GM18907 (cell line): ENCODE results near the gene SUPT4H1.

Source experiments
- ATAC-seq: cut with Tn5 transposase; IDR thresholded peaks from one replicate; pipeline ENCODE4 v1.9.1; 2021; ENCODE audit warnings: mild to moderate bottlenecking, moderate library complexity; ENCODE audit not compliant: unreplicated experiment

SUPT4H1 gene

DNA sequence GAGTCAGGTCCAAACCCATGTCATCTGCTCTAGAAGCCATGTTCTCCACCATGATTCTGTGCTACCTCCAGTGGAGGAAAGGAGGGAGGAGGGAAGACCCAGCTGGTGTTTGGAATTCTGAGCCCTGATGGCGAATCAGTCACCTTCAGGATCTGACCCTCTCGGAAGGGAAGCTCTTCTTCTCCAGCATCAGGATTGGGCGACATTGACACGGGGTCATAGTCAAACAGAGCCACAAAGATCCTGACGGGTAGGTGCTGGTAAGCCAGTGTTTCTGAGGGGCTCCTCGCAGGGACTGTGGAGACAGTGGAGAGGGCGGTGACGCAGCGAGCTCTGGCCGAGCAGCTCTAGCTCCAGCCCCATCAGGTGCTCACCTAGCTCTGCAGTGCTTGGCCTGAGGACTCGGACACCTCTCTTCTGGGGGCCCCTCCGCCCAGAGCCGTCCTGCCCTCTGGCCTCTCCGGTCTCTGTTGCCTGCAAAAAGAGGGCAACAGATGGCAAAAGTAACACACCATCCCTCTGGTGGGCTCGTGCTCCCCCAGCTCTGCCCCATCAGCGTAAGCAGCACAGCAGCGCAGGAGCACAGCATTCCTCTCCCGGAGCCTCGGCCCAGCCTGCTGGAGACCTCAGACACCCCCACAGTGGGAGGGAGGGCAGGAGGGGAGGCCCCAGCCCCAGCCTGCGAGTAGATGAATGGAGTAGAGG lies 44.4 kb downstream of the SUPT4H1 start:
- ATAC-seq, result no peak

DNA sequence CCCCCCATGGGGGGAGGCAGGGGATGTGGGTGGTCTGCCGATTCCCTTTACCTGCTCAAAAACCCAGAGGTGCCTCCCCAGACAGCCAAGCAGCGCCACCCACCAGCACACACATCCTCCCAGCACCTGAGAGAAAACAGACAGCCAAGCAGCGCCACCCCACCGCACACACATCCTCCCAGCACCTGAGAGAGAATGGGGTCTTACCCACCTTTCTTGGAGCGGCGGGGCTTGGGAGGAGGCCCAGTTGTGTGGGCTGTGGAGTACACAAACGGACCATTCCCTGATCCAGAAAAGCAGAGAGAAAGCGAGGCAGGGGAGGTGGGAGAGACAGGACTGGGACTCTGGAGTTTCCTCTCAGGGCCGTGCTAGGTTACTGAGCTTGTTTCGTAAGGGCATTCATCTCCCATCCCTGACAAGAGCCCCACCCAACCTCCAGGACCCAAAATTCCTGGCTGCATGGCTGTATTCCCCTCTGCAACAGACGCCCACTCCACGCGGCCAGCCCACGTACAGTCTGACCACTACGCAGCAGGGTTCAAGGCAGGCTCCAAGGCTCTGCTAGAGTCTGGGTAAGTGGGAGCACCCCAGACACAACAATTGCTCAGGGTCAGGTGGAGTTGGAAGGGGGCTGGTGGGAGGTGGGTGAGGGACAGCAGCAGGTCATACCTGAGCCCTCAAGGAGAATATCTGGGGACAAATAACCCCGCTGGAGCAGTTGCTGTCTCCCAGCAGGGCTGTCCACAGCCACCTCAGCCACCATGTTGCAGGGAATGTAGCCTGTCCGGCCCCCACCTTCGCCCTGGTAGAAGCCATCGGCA lies 45.7 kb downstream of the SUPT4H1 start:
- ATAC-seq, result no peak

DNA sequence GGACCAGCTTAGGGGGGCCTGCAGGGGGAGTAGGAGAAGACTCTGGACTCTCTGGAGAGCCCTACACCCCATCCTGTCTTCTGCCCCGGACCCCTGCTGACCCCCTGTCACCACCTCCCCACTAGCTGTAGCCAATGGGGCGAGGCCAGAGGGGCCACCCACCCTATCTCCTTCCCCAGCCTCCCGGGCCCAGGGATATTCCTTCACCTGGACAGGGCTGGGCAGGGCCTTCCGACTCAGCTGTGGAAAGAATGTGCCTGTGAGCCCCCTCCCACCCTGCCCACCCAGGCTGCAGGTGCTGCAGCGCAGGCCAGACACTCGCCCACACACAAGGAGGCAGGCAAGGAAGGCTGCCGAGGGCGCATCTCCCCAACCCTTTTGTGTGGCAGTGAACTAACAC lies 46.4 kb downstream of the SUPT4H1 start:
- ATAC-seq, result no peak

- no peak for ATAC-seq
Observed at GRCh38 chr17:58304750-58305486, 47.1 kb downstream of the SUPT4H1 start.

DNA sequence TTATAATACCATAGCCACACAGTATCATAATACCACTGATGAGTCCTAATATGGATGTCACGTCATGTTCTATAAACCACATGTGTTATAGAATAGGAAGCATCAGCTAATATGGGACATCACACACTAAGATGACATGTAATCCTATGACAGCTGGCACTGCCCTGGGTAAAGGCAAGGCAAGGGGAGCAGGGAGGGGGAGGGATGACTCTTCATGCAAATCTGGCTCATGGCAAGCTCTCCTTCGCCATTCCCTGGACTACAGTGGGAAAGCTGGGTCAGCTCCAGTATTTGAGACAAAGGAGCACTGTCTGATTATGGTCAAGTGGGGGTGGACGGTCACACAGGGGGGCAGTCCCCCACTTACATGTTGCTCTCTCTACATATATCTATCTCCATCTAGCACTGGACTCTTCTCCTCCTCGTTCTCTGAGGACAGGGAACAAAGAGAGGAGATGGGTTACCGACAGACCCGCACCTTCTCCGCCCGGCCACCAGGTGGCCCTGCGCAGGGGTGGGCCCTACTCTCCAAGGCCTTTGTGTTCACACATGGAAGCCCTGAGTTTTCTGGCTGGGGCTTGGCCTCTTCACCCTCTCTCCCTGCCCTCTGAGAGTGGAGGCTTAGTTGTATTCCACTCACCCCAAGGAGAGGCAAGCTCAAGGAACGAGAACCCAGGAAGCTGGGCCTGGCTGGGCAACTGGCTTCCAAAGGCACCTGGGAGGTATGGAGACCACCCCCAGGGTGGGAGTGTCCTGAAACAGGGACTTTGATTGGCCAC lies 47.8 kb downstream of the SUPT4H1 start:
- ATAC-seq, result peak; percentile 50

DNA sequence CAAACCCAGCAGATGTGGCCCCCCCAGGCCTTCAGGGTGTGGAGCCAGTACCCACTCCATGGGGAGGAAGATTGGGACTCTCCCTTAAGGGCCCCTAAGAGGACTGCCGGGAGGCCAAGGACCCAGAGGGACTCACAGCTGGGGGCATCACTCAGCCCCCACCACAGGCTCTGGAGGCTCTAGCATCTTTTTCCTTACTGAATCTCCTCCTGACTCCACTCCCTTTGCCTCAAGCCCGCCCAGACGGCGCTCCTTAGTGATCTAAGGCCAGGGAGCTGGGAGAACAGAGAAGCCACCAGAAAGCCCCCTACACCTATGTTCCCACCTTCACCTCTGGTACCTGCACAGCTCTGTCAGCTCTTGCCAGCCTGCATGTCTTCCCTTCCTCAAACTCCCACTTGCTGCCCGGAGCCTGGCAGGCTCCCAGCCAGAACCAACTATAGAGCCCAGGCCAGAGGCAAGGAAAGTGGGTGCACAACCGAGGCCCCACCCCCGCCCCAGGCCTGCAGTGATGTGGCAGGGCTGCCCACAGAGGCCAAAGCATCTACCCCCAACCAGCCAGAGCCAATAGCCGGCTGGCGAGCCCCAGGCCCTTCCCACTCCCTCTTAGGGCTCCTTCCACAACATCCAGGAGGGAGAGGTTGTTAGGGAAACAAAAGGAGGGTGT lies 48.9 kb downstream of the SUPT4H1 start:
- ATAC-seq, result no peak

DNA sequence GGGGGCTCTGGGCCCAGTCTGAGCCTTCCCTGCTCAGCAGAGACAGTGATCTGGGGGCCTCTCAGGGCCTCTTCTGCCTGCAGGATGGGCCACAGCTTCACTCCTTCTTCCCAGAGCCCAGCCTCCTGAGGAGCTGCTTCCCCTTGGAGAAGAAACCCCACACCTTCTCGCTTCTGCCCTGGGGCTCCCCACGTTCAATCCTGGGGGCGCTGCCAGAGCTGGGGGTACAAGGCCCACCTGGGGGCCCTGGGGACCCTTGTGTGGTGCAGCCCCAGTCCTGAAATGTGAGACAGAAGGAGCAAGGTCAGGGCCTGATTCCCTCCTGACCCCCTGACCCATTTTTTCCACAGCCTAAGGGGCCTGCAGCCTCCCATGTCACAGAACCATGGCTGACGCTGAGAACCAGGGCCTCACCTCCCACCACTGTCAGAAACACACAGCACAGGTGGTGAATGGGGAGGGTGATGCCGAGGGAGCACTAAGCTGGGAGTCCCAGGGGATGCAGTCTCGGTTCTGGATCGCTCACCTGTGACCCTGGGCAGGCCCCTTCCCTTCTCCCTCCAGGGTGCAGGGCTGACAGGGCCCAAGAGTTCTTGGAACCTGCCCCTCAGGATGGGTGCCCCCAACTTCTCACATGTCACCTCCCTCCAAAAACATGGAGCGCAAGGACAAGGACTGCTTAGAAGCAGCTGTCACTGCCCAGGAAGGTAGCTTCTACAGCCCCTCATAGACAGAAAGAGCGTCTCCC lies 49.7 kb downstream of the SUPT4H1 start:
- ATAC-seq, result no peak

DNA sequence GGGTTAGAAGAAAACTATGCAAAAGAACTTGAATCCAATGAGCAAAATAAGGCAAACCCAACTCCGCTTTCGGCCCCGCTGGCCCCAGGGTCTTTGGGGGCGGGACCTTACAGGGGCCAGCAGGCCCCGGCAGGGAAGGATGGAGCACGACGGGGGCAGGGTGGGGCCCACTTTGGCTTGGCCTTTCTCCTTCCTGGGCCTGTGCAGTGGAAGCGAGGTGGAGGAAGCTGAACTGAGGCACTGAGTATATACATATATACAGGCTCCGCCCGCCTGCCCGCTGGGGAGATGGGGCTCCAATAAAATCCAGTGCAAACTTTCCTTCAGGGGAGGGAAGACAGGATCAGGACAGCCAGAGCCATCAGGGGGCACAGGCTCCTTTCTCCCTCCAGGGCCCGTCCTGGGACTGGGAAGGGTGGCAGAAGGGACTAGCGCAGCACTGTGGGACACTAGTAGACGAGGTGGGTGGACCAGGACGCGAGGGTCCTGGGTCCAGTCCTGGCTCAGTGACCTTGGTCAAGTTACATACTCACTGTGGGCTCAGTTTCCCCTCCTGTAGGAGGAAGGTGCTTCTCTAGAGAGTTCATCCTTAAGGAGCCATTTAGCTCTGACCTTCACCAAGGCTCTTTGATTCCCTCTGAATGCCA lies 50.4 kb downstream of the SUPT4H1 start:
- ATAC-seq, result no peak

DNA sequence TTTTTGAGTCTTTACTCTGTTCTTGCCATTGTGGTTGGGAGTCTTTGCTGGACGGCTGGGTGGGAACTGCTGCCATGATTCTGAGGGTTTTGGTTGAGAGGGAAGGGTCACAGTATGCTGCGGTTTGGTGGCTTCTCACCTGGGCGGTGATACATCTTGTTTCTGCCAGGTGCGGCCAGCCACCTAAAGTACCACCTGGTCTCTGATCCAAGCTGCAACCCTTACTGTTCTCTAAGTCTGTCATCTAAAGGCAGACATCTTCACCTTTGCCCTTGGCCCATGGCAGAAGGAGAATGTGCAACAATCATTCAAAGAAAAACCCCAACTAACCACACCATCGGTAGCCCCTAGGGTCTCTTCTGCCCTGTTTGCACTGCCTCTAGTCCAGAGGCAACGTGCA lies 51.7 kb downstream of the SUPT4H1 start:
- no peak for ATAC-seq
